Activated T-cell treated with anti-CD3 and anti-CD28 coated beads, Interleukin-2, amount 50 U/mL, for 1 hour (primary cell): ENCODE measurements around the gene FNDC11.

Experiments
- DNase-seq: peaks from one replicate; pipeline ENCODE4 v3.0.0-alpha.2; 2020

Gene FNDC11

DNA sequence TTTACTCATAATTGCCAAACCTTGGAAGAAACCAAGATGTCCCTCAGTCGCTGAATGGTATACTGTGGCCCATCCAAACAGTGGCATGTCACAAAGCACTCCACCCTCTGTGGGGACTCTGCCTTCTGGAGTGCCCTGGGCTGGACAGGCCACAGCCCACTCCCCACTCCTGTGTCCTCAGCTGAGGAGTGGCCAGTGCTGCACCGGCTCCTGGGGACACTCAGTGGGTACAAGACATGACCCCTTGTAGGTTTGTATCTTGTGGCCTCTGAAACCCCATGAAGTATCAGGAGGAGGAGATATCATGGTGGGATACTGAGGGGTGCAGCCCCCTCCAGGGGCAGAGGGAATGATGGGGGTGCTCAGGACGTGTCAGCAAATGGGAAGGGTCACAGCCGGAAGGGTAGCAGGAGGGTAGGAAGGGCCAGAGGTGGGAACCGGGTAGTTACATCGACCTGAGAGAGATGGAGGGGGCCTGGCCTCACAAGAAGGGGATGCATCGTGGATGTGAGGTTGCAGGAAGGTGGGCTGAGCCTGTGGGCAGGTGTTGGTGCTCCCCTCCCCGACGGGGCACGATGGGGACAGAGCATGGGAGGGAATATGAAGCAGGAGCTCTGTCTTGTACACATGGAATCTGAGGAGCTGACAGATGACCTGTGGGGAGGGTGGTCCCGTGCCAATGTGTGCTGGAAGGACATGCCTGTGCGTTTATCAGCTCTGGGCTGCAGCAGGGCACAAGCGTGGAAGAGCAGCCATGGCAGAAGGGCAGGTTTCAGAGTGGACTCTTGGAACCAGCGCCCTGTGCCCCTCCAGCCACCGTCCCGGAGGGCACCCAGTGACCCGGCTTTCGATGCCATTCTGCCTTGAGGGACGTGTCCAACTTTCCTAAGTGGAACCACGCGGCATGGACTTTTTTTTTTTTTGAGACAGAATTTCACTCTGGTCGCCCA, 31.9 kb downstream of the FNDC11 start:
- DNase-seq = no peak

DNA sequence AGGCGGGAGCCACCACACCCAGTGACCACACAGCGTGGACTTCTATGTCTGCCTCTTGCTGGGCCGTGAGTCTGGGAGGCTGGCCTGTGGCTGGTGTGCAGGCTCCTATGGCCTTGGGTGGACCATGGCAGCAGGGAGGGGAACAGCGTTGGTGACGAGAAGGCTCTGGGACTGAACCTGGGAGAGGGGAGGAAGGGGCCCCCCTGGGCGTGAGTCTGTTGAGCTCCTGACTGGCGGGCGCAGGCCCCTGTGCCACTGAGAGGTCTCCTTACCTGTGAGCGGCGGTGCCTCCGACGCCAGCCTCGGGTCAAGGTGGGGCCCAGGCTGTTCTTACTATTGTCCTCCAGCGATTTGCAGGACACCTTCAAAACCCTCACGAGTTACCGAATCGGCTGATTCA, 32.8 kb downstream of the FNDC11 start:
- DNase-seq = no peak

DNA sequence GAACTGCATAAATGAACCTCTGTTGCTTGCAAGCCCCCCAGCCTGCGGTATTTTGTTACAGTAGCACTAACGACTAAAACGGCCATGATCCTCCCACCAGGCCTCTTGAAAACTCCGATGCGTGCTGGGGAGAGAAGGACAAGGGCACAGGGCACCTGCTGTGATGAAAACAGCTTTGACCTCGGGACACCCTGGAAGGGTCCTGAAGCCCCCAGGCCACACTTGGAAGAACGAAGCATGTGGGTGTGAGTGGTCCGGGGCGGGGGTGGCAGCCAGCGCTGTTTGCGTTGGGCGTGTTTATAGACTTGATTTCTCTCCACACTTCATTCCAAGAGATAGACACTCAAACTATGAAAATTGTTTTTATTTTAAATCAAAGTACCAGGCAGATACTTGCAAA, 33.3 kb downstream of the FNDC11 start:
- no peak for DNase-seq

DNA sequence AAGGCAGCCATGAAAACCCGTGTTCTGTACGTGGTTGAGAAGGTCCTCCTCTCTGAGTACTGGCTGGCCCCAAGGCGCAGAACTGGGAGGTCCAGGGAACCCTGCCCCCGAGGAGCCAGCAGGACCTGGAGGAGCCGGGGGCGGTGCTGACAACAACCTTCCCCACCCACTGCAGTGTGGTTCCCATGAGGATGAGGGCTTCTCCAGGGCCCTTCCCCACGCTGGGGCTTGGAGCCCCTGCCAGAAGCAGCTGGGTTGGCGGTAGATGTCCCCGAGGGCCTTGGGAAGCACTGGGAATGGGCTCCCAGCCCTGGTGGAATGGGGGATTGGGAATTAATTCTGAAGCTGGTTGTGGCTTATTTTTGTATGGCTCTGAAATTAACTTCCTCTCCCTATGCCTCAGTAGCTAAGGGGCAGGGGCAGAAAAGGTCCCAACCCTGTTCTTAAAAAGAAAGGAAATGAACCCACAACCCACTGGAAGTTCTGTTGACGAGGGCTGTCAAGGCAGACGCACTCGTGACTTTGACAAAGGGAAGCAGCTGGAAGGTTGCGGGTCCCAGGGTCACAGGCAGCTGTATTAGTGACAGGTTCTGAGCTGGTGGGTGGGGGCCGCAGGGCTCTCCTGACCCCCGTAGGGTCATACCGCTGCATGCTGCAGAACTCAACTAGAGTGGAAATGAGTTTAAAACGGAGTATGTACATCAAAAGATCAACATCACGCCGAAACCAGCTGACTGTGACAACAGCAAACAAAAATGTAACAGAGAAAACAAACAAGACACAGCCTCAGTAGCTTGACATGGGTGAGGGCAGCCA, 34.0 kb downstream of the FNDC11 start:
- DNase-seq = no peak

DNA sequence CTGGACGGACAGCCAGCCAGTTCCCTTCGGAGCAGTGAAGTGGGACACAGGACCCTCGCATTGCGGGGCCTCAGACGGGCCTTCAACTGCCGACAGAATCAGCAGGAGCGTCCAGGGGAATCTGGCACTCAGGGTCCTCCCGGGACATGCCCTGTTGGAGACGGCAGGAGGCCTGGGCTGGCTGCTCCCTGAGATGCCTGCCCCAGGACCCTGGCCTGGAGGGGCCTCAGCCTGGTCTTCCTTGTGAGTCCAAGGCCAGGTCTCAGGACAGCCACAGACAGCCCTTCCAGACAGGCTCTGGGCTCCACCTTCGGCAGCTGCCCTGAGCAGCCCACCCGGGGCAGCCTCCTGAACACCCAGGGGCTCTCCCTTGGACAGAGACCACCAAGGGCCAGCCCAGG, 34.7 kb downstream of the FNDC11 start:
- no peak for DNase-seq

DNA sequence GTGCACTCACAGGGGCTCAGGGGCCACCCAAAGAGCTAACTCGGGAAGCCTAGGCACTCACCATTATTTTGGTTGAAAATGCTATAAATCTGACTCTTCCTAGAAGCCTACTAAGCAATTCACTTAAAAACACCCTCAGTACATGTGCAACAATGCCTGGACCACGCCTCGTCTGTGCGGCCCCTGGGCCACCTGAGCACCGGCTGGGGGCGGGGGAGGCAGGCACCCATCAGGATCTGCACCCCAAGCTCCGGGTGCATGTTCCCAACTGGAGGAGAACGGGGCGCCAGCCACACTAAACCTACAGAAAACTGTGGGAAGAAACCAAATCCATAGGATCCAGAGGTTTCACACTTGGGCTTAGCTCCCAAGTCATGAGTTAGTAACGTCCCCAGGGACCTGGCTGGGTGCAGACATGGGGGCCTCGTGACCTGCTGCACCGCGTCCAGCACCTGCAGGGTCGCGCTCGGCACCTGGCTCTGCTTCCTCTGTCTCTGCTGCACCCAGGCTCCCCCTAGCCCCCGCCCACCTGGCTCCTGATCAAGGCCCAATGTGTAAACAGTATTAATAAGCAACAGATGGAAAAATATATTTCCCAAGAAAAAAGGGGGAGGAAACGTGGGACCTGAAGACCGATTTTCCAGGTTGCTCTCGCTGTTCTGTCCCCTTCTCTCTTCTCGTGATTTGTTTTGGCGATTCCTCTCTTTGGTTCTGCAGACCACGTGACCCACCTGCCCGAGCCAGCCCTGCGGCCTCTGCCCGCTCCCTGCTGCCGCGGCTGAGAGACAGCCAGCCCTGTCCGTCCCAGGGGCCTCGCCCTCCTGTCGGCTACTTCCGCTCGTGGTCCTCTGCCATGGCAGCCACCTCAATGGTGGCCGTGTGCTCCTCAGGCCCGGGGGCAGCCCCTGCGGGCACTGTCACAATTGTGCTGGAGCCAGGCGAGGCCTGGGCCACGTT, 35.6 kb downstream of the FNDC11 start:
- DNase-seq = no peak

DNA sequence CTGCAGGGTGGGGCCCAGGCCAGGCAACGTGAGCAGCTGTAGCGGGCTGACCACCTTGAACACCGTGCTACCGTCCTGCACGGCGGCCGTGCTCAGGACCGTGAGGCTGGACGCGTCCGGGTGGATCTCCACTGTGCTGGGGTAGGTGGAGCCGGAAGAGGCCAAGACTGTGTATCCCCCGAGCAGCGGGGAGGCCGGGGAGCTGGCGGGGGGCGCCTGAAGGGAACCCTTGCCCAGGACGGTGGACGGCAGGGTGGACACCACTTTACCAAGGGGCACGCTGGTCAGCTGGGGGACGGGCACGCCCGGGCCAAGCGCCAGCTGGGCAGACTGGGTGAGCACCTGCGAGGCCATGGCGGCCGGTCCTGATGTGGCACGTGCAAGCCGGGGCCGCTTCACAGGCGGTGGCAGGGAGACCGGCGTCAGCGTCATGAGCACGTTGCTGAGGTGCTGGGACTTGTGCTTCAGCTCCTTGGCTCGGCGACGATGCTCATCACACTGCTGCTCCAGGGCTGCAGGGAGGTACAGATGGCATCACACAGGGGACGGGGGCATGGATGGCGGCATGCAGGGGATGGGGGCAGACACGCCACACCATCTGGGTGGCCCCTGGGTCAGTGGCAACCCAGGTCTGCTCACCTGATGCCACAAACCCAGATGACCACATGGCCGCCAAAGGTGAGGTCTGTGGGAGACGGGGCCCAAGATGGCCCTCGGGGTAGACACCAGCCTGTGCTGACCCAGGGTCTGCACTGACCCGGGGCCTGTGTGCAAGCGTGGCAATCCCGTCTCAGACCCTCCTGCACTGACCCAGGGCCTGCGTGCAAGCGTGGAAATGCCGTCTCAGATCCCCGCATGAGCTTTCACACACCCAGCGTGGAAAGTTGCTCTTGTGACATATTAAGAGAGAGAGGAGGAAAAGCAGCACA, 36.5 kb downstream of the FNDC11 start:
- no peak for DNase-seq

DNA sequence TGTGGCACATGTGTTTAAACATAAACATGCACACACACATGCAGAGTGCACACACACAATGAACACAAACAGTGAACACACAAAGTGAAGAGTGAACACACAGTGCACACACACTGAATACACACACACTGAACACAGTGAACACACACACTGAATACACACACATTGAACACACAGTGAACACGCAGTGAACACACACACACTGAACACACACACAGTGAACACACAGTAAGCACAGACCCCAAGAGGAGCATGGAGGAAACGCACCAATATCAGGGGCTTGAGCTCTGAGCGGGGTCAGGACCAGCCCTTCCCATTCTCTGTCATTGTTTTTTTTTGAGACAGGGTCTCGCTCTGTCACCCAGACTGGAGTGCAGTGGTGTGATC, 37.2 kb downstream of the FNDC11 start:
- DNase-seq = no peak

DNA sequence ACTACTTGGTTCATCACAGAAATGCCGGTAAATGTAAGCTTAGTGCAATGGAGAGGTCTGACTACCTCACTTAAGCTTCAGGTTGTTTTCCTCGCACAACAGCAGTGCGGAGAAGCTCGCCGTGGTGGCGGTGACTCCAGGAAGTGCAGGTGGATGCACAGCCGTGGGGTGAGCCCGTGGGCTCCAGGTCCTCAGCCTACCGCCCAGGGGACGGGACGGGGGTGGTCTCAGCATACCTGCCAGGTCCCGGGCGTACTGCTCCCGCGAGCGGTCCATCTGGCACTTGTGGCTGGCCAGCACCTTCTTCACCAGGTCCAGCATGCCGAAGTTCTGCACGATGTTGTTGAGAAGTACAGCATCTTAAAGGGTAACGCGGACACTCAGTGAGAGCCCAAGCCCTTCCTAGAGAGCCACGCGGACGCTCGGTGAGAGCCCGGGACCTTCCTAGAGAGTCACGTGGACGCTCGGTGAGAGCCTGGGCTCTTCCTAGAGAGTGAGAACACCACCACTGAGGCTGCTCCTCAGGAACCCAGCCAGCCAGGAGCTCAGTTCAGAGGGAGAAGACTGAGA, 37.9 kb downstream of the FNDC11 start:
- DNase-seq = no peak

DNA sequence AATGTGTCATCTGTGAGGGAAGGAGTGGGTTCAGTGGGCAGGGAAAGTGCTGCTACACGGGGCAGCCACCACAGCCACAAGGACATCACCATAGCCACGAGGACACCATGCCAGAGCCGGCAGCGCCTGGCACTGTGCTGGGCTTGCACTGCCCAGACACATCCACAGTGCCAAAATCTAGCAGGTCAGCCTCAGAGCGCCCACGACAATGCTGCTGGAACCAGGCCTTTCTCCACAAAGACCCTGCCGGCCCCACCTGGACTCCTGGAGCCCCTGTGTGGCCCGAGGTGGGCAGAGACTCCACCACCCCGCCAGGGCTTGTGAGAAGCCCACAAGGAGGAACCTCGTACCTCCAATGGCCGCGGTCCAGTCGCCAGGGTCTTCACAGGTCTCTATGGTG, 38.7 kb downstream of the FNDC11 start:
- no peak for DNase-seq

DNA sequence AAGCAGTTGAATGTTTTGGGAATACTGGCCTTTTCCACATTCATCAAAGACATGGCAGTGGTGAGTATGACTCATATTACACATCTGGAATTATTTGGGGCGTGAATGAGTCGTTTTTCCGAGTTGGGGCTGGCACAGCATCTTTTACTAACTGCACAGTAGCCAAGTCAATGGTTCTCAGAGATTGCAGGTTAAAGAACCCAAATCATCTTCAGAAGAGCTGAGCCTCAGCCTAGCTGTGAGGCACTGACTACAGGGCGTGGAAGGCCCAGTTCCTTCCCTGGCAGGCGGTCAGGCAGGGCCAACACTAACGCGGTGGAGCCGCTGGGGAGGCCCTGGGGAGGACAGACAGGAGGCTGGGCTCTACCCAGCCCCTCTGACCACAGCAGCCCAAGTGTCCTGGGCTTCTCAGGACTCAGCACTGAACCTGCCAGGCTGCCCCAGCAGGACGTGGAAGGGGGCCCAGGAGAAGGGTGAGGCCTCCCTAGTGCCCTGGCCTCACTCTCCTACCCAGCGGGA, 40.1 kb downstream of the FNDC11 start:
- no peak for DNase-seq

DNA sequence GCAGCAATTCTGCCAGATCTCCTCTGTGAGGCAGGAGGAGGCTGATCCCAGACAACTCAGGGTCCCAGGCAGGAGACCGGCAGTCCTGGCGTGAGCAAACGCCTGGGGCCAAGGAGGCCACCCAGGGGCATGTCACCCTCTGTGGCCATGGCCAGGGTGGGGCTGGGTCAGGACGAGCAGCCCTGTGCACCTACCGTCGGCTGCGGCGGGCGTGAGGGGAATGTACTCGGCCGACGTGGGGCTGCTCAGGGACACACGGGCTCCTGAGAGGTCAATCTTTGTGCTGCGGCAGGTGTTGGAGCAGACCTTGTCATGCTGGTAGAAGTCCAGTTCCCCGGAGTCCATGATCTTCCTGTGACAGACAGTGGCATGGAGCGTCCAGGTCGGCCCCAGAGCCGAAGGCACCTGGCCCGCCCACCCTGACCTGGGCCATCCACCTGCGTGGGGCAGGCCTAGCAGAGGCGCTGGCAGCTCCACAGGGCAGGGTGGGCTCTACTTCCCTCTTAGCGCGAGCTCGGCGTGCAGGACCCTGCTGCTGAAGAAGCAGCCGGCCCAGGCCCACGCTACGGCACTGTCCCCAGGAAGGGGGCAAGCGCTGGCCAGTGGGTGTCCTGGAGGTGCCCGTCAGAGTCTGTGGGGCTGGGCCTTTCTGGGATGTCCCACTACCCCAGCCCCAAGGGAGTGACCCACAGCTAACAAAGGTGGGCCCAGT, 41.6 kb downstream of the FNDC11 start:
- DNase-seq = no peak

DNA sequence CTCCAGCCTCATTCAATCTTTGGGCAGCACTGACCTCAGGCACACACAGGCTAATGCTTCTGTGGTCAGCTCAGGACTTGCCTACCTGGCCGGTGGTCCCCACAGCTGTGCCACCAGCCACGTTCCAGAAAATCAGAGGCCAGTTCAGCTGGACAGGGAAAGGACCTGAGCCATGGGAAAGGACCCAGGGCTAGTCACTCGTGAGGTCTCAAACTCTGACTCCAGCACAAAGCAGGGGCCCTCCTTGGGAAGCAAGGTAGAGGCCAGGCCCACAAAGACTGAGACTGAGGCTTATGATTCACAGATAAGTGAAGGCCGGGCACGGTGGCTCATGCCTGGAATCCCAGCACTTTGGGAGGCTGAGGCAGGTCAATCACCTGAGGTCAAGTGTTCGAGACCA, 42.5 kb downstream of the FNDC11 start:
- DNase-seq = no peak

DNA sequence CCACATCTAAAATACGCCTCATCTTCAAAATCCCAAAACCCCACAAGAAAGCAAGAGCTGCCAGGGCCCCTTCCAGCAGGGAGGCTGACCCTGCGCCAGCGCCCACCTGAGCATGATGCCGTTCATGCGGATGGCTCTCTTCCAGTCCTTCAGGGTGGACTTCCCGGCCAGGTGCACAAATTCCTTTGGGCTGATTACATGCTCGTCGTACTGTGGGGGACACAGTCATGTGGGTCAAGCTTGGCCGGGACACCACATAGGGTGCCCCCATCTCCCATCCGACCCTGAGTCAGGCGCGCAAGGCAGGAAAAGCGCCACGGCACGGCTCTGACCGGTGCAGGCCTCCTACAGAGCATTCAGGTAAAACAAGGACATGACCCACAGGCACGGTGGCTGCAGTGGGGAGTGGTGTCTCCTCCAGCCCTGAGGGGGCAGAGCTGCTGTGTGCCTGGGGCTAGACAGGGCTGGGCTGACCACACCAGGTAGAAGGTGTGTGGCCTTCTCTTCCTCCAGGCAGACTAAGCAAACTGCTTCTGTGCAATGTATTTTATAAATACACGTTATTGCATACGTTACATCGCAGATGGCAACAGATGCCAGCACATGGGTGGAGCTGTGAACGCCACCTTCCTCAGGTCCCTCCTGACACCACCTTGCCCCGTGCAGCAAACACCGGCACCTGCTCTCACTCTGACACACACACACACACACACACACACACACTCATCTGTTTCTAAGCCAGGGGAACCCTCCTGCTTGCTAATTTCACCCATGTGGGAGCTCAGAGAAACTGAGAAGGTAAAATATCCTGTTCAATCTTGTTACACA, 43.9 kb downstream of the FNDC11 start:
- DNase-seq = no peak

DNA sequence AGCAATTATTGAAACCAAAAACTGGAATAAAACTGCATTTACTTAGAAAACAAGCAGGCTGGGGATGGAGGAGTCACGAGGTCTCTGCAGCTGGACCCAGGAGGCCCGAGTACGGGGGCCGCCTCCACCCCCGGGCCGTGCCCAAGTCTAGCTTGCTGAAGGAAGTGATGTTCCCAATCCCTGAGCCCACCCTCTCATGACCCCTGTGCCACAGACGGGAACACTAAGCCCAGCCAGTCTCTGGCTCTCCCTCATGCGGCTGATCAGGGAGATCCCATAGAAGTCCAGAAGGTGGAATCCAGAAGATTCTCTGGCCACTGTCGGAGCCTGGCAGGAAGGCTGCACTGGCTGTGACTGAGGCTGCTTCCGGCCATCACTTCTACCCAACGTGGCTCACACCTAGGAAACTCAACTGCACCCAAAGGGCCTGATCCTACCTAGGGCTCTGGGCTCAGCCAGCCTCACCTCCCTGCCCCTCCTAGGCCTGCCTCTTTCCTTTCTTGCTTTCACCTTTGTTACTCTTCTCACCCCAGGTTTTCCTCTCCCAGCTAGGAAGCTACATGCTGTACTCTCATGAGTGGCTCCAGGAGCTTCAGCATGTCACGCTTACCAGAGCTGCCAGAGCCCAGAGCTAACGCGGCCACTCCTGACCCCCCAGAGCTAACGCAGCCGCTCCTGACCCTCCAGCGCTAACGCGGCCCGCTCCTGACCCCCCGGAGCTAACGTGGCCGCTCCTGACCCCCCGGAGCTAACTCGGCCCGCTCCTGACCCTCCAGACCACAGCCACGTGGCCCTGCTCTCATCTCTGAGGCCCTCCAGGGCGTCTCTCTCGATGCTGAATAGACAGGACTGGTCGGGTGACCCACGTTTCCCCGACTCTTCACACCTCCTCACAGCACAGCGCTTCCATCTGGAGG, 44.8 kb downstream of the FNDC11 start:
- no peak for DNase-seq

DNA sequence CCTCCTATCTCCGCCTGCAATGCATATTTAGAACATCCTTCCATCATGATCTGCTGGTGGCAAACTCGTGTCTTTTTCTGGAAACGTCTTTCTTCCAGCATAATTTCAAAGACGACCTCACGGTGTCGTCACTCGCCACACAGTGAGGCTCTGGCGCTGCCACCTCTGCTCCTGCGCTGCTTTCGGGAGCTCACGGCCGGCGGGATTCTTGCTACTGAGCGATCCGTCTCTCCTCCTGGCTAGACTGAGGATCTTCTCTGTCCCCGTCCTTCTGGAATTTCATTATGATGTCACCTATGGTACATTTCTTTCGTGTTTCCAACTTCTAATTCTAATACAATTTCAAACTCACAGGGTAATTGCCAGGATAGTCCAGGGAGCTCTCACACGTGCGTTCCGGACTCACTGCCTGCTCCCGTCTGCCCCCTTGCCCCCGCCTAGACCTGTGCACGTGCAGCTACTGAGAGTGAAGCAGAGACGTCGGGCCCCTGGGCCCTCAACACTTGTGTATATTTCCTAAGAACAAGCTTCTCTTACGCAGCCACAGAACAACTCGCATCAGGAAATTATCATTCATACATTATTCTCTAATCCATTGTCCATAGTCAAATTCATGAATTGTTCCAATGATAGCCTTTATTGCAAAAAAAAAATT, 45.6 kb downstream of the FNDC11 start:
- no peak for DNase-seq

DNA sequence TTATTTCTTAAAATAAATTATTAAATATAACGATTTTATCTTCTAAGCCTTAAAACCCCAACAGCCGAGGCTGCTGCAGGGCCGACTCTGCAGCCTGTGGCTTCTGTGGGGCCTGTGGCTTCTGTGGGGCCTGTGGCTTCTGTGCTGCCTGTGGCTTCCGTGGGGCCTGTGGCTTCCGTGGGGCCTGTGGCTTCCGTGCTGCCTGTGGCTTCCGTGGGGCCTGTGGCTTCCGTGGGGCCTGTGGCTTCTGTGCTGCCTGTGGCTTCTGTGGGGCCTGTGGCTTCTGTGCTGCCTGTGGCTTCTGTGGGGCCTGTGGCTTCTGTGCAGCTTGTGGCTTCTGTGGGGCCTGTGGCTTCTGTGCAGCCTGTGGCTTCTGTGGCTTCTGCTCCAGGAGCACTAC, 47.7 kb downstream of the FNDC11 start:
- peak; percentile 48 for DNase-seq

DNA sequence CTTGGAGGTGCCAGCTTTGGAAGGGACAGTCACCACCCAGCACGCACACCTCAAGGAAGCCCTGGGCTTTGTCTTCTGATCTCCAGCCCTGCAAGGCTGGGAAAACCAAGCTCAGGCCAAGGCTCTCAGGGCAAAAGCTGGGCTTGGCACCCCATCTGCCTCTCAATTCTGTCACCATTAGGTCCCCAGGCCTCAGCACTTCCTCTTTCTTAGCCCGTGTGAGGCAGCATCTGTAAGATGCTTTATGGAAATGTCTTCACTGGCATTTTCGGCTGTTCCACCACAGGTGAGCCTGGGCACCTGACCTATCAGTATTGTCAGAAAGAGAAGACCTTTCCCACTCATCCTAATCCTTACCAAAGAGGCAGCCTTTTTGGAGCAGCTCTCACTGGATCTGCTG, 48.4 kb downstream of the FNDC11 start:
- no peak for DNase-seq
